Measurements from ENCODE around the gene MIOX.

- TF ChIP-seq CTCF (conservative IDR thresholded peaks at IDR 0.05; ENCODE audit: low read length) (no peak), EZH2phosphoT487 (IDR thresholded peaks at IDR 0.05; ENCODE audit: borderline replicate concordance) (no peak)
Measured at GRCh38 chr22:50475652-50476002, 11.0 kb upstream of the MIOX start.

Data from Loucy (cell line).